SH-SY5Y (cell line): ENCODE measurements around the gene WNT3.

Source experiments
- GATA2 ChIP-seq: IDR thresholded peaks from 2 replicates; pipeline ENCODE4 v1.6.1; 2011; ENCODE audit warnings: mild to moderate bottlenecking, low read depth, low read length
- GATA3 ChIP-seq: IDR thresholded peaks from 2 replicates; pipeline ENCODE4 v1.6.1; 2011; ENCODE audit warnings: low read depth, mild to moderate bottlenecking, low read length, moderate library complexity

- TF ChIP-seq GATA2 (no peak), GATA3 (no peak)
These were observed 54.3 kb downstream of the WNT3 start for GRCh38 chr17:46764000-46764708.
